Hepatocyte (in vitro differentiated cells): ENCODE results near the gene PTPN12.

ENCODE experiments used
- CTCF ChIP-seq: fragments of 200-600 bp; sonication (generic); IDR thresholded peaks from 2 replicates; pipeline ENCODE4 v1.5.1; 2016; ENCODE audit warnings: antibody characterized with exemption, mild to moderate bottlenecking; ENCODE audit not compliant: poor library complexity
- EZH2 ChIP-seq: fragments of 200-600 bp; sonication (generic); IDR thresholded peaks from 2 replicates; pipeline ENCODE4 v1.6.1; 2016; ENCODE audit warnings: antibody characterized with exemption, mild to moderate bottlenecking, borderline replicate concordance
- EZH2phosphoT487 ChIP-seq: fragments of 200-600 bp; sonication (generic); IDR thresholded peaks from one replicate; pipeline ENCODE4 v1.6.1; 2018; ENCODE audit warnings: antibody characterized with exemption, mild to moderate bottlenecking, low read depth, moderate library complexity; ENCODE audit not compliant: unreplicated experiment, severe bottlenecking

GRCh38 chr7:77531038-77531437, 6.1 kb upstream of the PTPN12 start:
- no peak for TF ChIP-seq CTCF
- TF ChIP-seq EZH2: no peak
- no peak for TF ChIP-seq EZH2phosphoT487
